ENCODE measurements around the gene CLINT1. TPM values are rescaled to one million over a fixed set of nuclear protein-coding genes. Genes with fewer than 3 reads are reported as not detected.
A peak's percentile ranks its signal among the peaks of the same experiment; 100 is the strongest.

The CLINT1 gene
- total RNA-seq, 4 donors from 2014 or later, result 77.4 to 124 (median 85.5) TPM

- Histone ChIP-seq H3K4me3 (no peak overlapping the region), H3K4me1 (no peaks in the 10 kb centered on the region), H3K27ac (no peak overlapping the region), H3K36me3 (no peaks in the 10 kb centered on the region), H3K9me3 (no peaks in the 10 kb centered on the region), H3K27me3 (no peaks in the 10 kb centered on the region)
- in situ Hi-C loops (cut with MboI; ENCODE audit: low sequenced_read_pairs in 4 of 4) (no loop called here), intact Hi-C loops (cut with DNase I; ENCODE audit: low total_unique reads) (no loop called here)
- ATAC-seq (no peak), DNase-seq (no peak)
- no peak for TF ChIP-seq CTCF (IDR thresholded peaks at IDR 0.05 in 4 of 5, conservative IDR thresholded peaks at IDR 0.05 in 1 of 5)
- no peak for TF ChIP-seq POLR2A (IDR thresholded peaks at IDR 0.05)
Measured at GRCh38 chr5:157877821-157878220, 18.9 kb upstream of the CLINT1 start.

- TF ChIP-seq CTCF (IDR thresholded peaks at IDR 0.05 in 4 of 5, conservative IDR thresholded peaks at IDR 0.05 in 1 of 5), result no peak
- no peak for TF ChIP-seq POLR2A (IDR thresholded peaks at IDR 0.05)
- no peak for DNase-seq
- no peak overlapping the region for H3K27ac ChIP-seq
- H3K9me3 ChIP-seq, result no peaks in the 10 kb centered on the region
- no peaks in the 10 kb centered on the region for H3K4me1 ChIP-seq
- H3K4me3 ChIP-seq, result no peak overlapping the region
- ATAC-seq, result no peak
- in situ Hi-C loops (cut with MboI; ENCODE audit: low sequenced_read_pairs in 4 of 4), result no loop called here
- H3K27me3 ChIP-seq, result no peaks in the 10 kb centered on the region
- intact Hi-C loops (cut with DNase I; ENCODE audit: low total_unique reads), result no loop called here
- H3K36me3 ChIP-seq, result no peaks in the 10 kb centered on the region
Measured at GRCh38 chr5:157874861-157875260, 15.9 kb upstream of the CLINT1 start.

GRCh38 chr5:157870837-157871834 lies 12.2 kb upstream of the CLINT1 start:
- H3K4me1 ChIP-seq, result no peaks in the 10 kb centered on the region
- TF ChIP-seq CTCF (IDR thresholded peaks at IDR 0.05 in 4 of 5, conservative IDR thresholded peaks at IDR 0.05 in 1 of 5), result no peak
- no peak for TF ChIP-seq POLR2A (IDR thresholded peaks at IDR 0.05)
- in situ Hi-C loops (cut with MboI; ENCODE audit: low sequenced_read_pairs in 4 of 4), result no loop called here
- no peaks in the 10 kb centered on the region for H3K27me3 ChIP-seq
- peak; percentile 47 to 55 for ATAC-seq
- no peak overlapping the region for H3K27ac ChIP-seq
- DNase-seq, result no peak
- intact Hi-C loops (cut with DNase I; ENCODE audit: low total_unique reads), result no loop called here
- no peak overlapping the region for H3K4me3 ChIP-seq
- H3K9me3 ChIP-seq, result no peaks in the 10 kb centered on the region
- no peaks in the 10 kb centered on the region for H3K36me3 ChIP-seq

- no peaks in the 10 kb centered on the region for H3K4me1 ChIP-seq
- H3K4me3 ChIP-seq, result no peak overlapping the region
- intact Hi-C loops (cut with DNase I; ENCODE audit: low total_unique reads), result no loop called here
- H3K9me3 ChIP-seq, result no peaks in the 10 kb centered on the region
- H3K27ac ChIP-seq, result no peak overlapping the region
- no peak for TF ChIP-seq POLR2A (IDR thresholded peaks at IDR 0.05)
- TF ChIP-seq CTCF (IDR thresholded peaks at IDR 0.05 in 4 of 5, conservative IDR thresholded peaks at IDR 0.05 in 1 of 5), result no peak
- ATAC-seq (no peak), DNase-seq (no peak)
- no peaks in the 10 kb centered on the region for H3K36me3 ChIP-seq
- in situ Hi-C loops (cut with MboI; ENCODE audit: low sequenced_read_pairs in 4 of 4), result no loop called here
- H3K27me3 ChIP-seq, result no peaks in the 10 kb centered on the region
Measured at GRCh38 chr5:157867751-157868387, 8.9 kb upstream of the CLINT1 start.

Data from gastrocnemius medialis (tissue), 4 donors.